AG09319 (cell line): ENCODE results near the gene RBMS3.

Source experiments
- DNase-seq: peaks from one replicate; pipeline ENCODE4 v3.0.0-alpha.2; 2010; ENCODE audit warnings: low read depth; ENCODE audit errors: extremely low read depth
- CTCF ChIP-seq: IDR thresholded peaks from 2 replicates; pipeline ENCODE4 v1.5.1; 2011; ENCODE audit warnings: low read depth, mild to moderate bottlenecking, inconsistent platforms, low read length, moderate library complexity

The RBMS3 gene

GRCh38 chr3:29277249-29277648 lies 3.6 kb upstream of the RBMS3 start:
- no peak for DNase-seq
- no peak for TF ChIP-seq CTCF

- no peak for TF ChIP-seq CTCF
- DNase-seq: no peak
These were observed 1.6 kb upstream of the RBMS3 start for GRCh38 chr3:29279286-29279685.

- TF ChIP-seq CTCF: no peak
- no peak for DNase-seq
These were observed 1.1 kb upstream of the RBMS3 start for GRCh38 chr3:29279806-29280205.

GRCh38 chr3:29281094-29281343 lies 148 bp downstream of the RBMS3 start:
- DNase-seq: no peak
- no peak for TF ChIP-seq CTCF

- DNase-seq: no peak
- TF ChIP-seq CTCF: no peak
These were observed 722 bp downstream of the RBMS3 start for GRCh38 chr3:29281344-29282241.

GRCh38 chr3:29282427-29283230 lies 1.8 kb downstream of the RBMS3 start:
- TF ChIP-seq CTCF: no peak
- DNase-seq: no peak

- TF ChIP-seq CTCF: no peak
- DNase-seq: no peak
These were observed 2.6 kb downstream of the RBMS3 start for GRCh38 chr3:29283231-29284119.
